ENCODE results near the gene HTR3E. TPM values are rescaled to one million over a fixed set of nuclear protein-coding genes. Genes with fewer than 3 reads are reported as not detected.

HTR3E gene
- total RNA-seq, 1 donor from 2014 or later, result not detected

- H3K4me3 Mint-ChIP-seq (ENCODE audit: unreplicated experiment), result no peak overlapping the region
- DNase-seq (ENCODE audit: extremely low spot score, unreplicated experiment), result no peak
- no peaks in the 10 kb centered on the region for H3K36me3 Mint-ChIP-seq (ENCODE audit: unreplicated experiment)
- peaks cover 21% of the 10 kb centered on the region for H3K4me1 Mint-ChIP-seq (ENCODE audit: unreplicated experiment)
- peaks cover 5% of the 10 kb centered on the region for H3K9me3 Mint-ChIP-seq (ENCODE audit: unreplicated experiment)
- no peak for TF ChIP-seq CTCF (IDR thresholded peaks at IDR 0.05)
- H3K27me3 Mint-ChIP-seq (ENCODE audit: unreplicated experiment), result peaks cover 6% of the 10 kb centered on the region
- no peak overlapping the region for H3K27ac Mint-ChIP-seq (ENCODE audit: unreplicated experiment)
These were observed 14.4 kb upstream of the HTR3E start for GRCh38 chr3:184082465-184082864.

- Mint-ChIP-seq H3K27me3 (ENCODE audit: unreplicated experiment) (peaks cover 6% of the 10 kb centered on the region), H3K4me3 (ENCODE audit: unreplicated experiment) (no peak overlapping the region), H3K27ac (ENCODE audit: unreplicated experiment) (no peak overlapping the region), H3K4me1 (ENCODE audit: unreplicated experiment) (no peaks in the 10 kb centered on the region), H3K9me3 (ENCODE audit: unreplicated experiment) (peaks cover 5% of the 10 kb centered on the region), H3K36me3 (ENCODE audit: unreplicated experiment) (no peaks in the 10 kb centered on the region)
- no peak for DNase-seq (ENCODE audit: extremely low spot score, unreplicated experiment)
- TF ChIP-seq CTCF (IDR thresholded peaks at IDR 0.05), result no peak
These were observed 11.4 kb upstream of the HTR3E start for GRCh38 chr3:184085389-184085852.

- Mint-ChIP-seq H3K9me3 (ENCODE audit: unreplicated experiment) (peaks cover 10% of the 10 kb centered on the region), H3K36me3 (ENCODE audit: unreplicated experiment) (no peaks in the 10 kb centered on the region), H3K4me1 (ENCODE audit: unreplicated experiment) (peaks cover 9% of the 10 kb centered on the region), H3K27me3 (ENCODE audit: unreplicated experiment) (no peaks in the 10 kb centered on the region), H3K27ac (ENCODE audit: unreplicated experiment) (no peak overlapping the region), H3K4me3 (ENCODE audit: unreplicated experiment) (no peak overlapping the region)
- no peak for TF ChIP-seq CTCF (IDR thresholded peaks at IDR 0.05)
- no peak for DNase-seq (ENCODE audit: extremely low spot score, unreplicated experiment)
These were observed 4.7 kb upstream of the HTR3E start for GRCh38 chr3:184092199-184092598.

GRCh38 chr3:184097556-184097955 lies 692 bp downstream of the HTR3E start:
- Mint-ChIP-seq H3K4me1 (ENCODE audit: unreplicated experiment) (peaks cover 16% of the 10 kb centered on the region), H3K27ac (ENCODE audit: unreplicated experiment) (no peak overlapping the region), H3K4me3 (ENCODE audit: unreplicated experiment) (no peak overlapping the region), H3K36me3 (ENCODE audit: unreplicated experiment) (no peaks in the 10 kb centered on the region), H3K9me3 (ENCODE audit: unreplicated experiment) (peaks cover 5% of the 10 kb centered on the region), H3K27me3 (ENCODE audit: unreplicated experiment) (peaks cover 9% of the 10 kb centered on the region)
- TF ChIP-seq CTCF (IDR thresholded peaks at IDR 0.05), result no peak
- DNase-seq (ENCODE audit: extremely low spot score, unreplicated experiment), result no peak

- no peak for DNase-seq (ENCODE audit: extremely low spot score, unreplicated experiment)
- peaks cover 16% of the 10 kb centered on the region for H3K4me1 Mint-ChIP-seq (ENCODE audit: unreplicated experiment)
- TF ChIP-seq CTCF (IDR thresholded peaks at IDR 0.05), result no peak
- H3K27ac Mint-ChIP-seq (ENCODE audit: unreplicated experiment), result no peak overlapping the region
- H3K9me3 Mint-ChIP-seq (ENCODE audit: unreplicated experiment), result no peaks in the 10 kb centered on the region
- no peak overlapping the region for H3K4me3 Mint-ChIP-seq (ENCODE audit: unreplicated experiment)
- H3K27me3 Mint-ChIP-seq (ENCODE audit: unreplicated experiment), result peaks cover 14% of the 10 kb centered on the region
- no peaks in the 10 kb centered on the region for H3K36me3 Mint-ChIP-seq (ENCODE audit: unreplicated experiment)
These were observed 3.2 kb downstream of the HTR3E start for GRCh38 chr3:184099806-184100686.
